ENCODE results near the gene CEP135. TPM values are rescaled to one million over a fixed set of nuclear protein-coding genes. Genes with fewer than 3 reads are reported as not detected.

The CEP135 gene
- total and polyA plus RNA-seq, 2 donors (not counting 1 experiment from before 2014, with no cell fraction given), result 6.4 to 41.0 TPM

GRCh38 chr4:55947912-55948725 is 626 bp upstream of the CEP135 start:
- DNase-seq, result no peak
- Histone ChIP-seq H3K9me3 (ENCODE audit: control extremely low read depth in 1 of 3, control insufficient read depth in 2 of 3, insufficient read depth in 1 of 3, low read length in 2 of 3) (no peaks in the 10 kb centered on the region), H2AFZ (ENCODE audit: insufficient read depth, low read depth, low read length, poor library complexity, severe bottlenecking) (peak overlapping the region; percentile 80), H3K4me1 (ENCODE audit: control insufficient read depth in 2 of 2, insufficient read depth in 2 of 2, low read length in 2 of 2) (peaks cover 30 to 37% of the 10 kb centered on the region in 2 donors), H3K4me3 (ENCODE audit: control extremely low read depth in 1 of 5, extremely low read depth in 1 of 5, insufficient read depth in 1 of 5, low read depth in 2 of 5, low read length in 4 of 5) (peak overlapping the region; percentile 73 to 91 (median 87)), H3K27ac (ENCODE audit: low read length in 2 of 2) (peak overlapping the region; percentile 100), H3K36me3 (replicated peaks in 1 of 2; ENCODE audit: control extremely low read depth in 1 of 2, control insufficient read depth in 1 of 2, extremely low read depth in 1 of 2, insufficient read depth in 2 of 2, low read length in 1 of 2) (peaks cover 0 to 15% of the 10 kb centered on the region in 2 experiments), H3K27me3 (replicated peaks in 1 of 4; ENCODE audit: control extremely low read depth in 1 of 4, control insufficient read depth in 3 of 4, insufficient read depth in 4 of 4, low read length in 3 of 4) (no peaks in the 10 kb centered on the region), H3K4me2 (replicated peaks; ENCODE audit: low read depth, low read length, poor library complexity, severe bottlenecking) (peak overlapping the region; percentile 78), H3K79me2 (ENCODE audit: control insufficient read depth, insufficient read depth, low read length) (peaks cover 37% of the 10 kb centered on the region), H3K9ac (ENCODE audit: low read length) (peak overlapping the region; percentile 99), H4K20me1 (ENCODE audit: control insufficient read depth, insufficient read depth, low read length, poor library complexity, severe bottlenecking) (no peaks in the 10 kb centered on the region)
- intact Hi-C loops (cut with micrococcal nuclease), result loop anchor here (1.0 to 5.0 kb wide), 13 partner anchors 41 to 1029 kb away; partner anchors contain the start of genes AASDH, CLOCK, EXOC1 and NOA1
- Mint-ChIP-seq H3K4me3 (peak overlapping the region; percentile 89), H3K4me1 (peaks cover 53% of the 10 kb centered on the region), H3K9me3 (ENCODE audit: insufficient read depth) (no peaks in the 10 kb centered on the region), H3K27ac (peak overlapping the region; percentile 98), H3K27me3 (no peaks in the 10 kb centered on the region)
- ATAC-seq (ENCODE audit: low read depth), result peak; percentile 29
- TF ChIP-seq, protein P1, sequence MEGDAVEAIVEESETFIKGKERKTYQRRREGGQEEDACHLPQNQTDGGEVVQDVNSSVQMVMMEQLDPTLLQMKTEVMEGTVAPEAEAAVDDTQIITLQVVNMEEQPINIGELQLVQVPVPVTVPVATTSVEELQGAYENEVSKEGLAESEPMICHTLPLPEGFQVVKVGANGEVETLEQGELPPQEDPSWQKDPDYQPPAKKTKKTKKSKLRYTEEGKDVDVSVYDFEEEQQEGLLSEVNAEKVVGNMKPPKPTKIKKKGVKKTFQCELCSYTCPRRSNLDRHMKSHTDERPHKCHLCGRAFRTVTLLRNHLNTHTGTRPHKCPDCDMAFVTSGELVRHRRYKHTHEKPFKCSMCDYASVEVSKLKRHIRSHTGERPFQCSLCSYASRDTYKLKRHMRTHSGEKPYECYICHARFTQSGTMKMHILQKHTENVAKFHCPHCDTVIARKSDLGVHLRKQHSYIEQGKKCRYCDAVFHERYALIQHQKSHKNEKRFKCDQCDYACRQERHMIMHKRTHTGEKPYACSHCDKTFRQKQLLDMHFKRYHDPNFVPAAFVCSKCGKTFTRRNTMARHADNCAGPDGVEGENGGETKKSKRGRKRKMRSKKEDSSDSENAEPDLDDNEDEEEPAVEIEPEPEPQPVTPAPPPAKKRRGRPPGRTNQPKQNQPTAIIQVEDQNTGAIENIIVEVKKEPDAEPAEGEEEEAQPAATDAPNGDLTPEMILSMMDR (IDR thresholded peaks at IDR 0.05), result no peak
- TF ChIP-seq EZH2 (IDR thresholded peaks at IDR 0.05; ENCODE audit: borderline replicate concordance, insufficient read depth, low read depth, low read length, poor library complexity, severe bottlenecking), result no peak
- under 1% methylated on average over 15 of the region's 19 CpGs for WGBS (ENCODE audit: insufficient coverage)
- POLR2A ChIA-PET, result interaction anchor here (0.7 to 2.6 kb wide), 9 partner anchors 14 to 1029 kb away, joined by 3 to 14 read pairs (median 5); partner anchors contain the start of genes AASDH, EXOC1, NOA1 and PAICS
- CTCF ChIA-PET, result interaction anchor here (0.6 to 3.3 kb wide), 28 partner anchors 8 to 1030 kb away, joined by 3 to 22 read pairs (median 5); partner anchors contain the start of genes AASDH, EXOC1, NOA1 and PAICS
